T1000 (cell line): ENCODE data around the gene CCDC180.
"Not testable (repeated sequence)": the region's sequence is repeated elsewhere in the genome, so short reads cannot be mapped to it uniquely, and the experiment has no call there.

Experiments used
- DNase-seq: peaks from one replicate; lab custom pipeline; 2025; ENCODE audit warnings: mixed read lengths; lab: John Stamatoyannopoulos, UW

The CCDC180 gene

GRCh38 chr9:97307500-97308163 lies at the start of gene CCDC180:
Gene CCDC180, plus strand, starts transcription at chr9:97307659. Its CDS starts 405 bp downstream, at chr9:97308064.
- no peak for DNase-seq

- DNase-seq: not testable (repeated sequence)
Measured at GRCh38 chr9:97259834-97260514, 47.5 kb upstream of the CCDC180 start.

- no peak for DNase-seq
Measured at GRCh38 chr9:97271292-97271691, 36.2 kb upstream of the CCDC180 start.

- no peak for DNase-seq
Measured at GRCh38 chr9:97272072-97272471, 35.4 kb upstream of the CCDC180 start.

GRCh38 chr9:97276310-97276852 lies 31.1 kb upstream of the CCDC180 start:
- DNase-seq: no peak

- no peak for DNase-seq
Measured at GRCh38 chr9:97277953-97278352, 29.5 kb upstream of the CCDC180 start.

- DNase-seq: no peak
Measured at GRCh38 chr9:97280755-97281330, 26.6 kb upstream of the CCDC180 start.

- no peak for DNase-seq
Measured at GRCh38 chr9:97283768-97284167, 23.7 kb upstream of the CCDC180 start.

GRCh38 chr9:97284798-97285197 lies 22.7 kb upstream of the CCDC180 start:
- no peak for DNase-seq

- no peak for DNase-seq
Measured at GRCh38 chr9:97292200-97292599, 15.3 kb upstream of the CCDC180 start.

GRCh38 chr9:97293207-97293721 lies 14.2 kb upstream of the CCDC180 start:
- no peak for DNase-seq

GRCh38 chr9:97293818-97294217 lies 13.6 kb upstream of the CCDC180 start:
- DNase-seq: no peak

GRCh38 chr9:97297889-97298288 lies 9.6 kb upstream of the CCDC180 start:
- no peak for DNase-seq

- no peak for DNase-seq
Measured at GRCh38 chr9:97299809-97300414, 7.5 kb upstream of the CCDC180 start.

- DNase-seq: no peak
Measured at GRCh38 chr9:97300586-97300985, 6.9 kb upstream of the CCDC180 start.

- DNase-seq: no peak
Measured at GRCh38 chr9:97301974-97302373, 5.5 kb upstream of the CCDC180 start.

- DNase-seq: no peak
Measured at GRCh38 chr9:97304586-97304985, 2.9 kb upstream of the CCDC180 start.

GRCh38 chr9:97305501-97306298 lies 1.8 kb upstream of the CCDC180 start:
- DNase-seq: no peak

- DNase-seq: no peak
Measured at GRCh38 chr9:97307091-97307490, 368 bp upstream of the CCDC180 start.

GRCh38 chr9:97309260-97309659 lies 1.8 kb downstream of the CCDC180 start:
- DNase-seq: no peak

- DNase-seq: no peak
Measured at GRCh38 chr9:97310023-97310422, 2.6 kb downstream of the CCDC180 start.

- no peak for DNase-seq
Measured at GRCh38 chr9:97310896-97311295, 3.4 kb downstream of the CCDC180 start.
